Measurements from ENCODE around the gene STX1A.

The STX1A gene

GRCh38 chr7:73705551-73705920, 13.9 kb downstream of the STX1A start:
- no peak overlapping the region for H3K27ac ChIP-seq
- no peak for TF ChIP-seq CTCF (conservative IDR thresholded peaks at IDR 0.05)

GRCh38 chr7:73704640-73705550, 14.6 kb downstream of the STX1A start:
- no peak overlapping the region for H3K27ac ChIP-seq
- TF ChIP-seq CTCF (conservative IDR thresholded peaks at IDR 0.05), result no peak

GRCh38 chr7:73703757-73704639, 15.5 kb downstream of the STX1A start:
- TF ChIP-seq CTCF (conservative IDR thresholded peaks at IDR 0.05), result no peak
- H3K27ac ChIP-seq, result no peak overlapping the region

- no peak overlapping the region for H3K27ac ChIP-seq
- no peak for TF ChIP-seq CTCF (conservative IDR thresholded peaks at IDR 0.05)
Observed at GRCh38 chr7:73703225-73703624, 16.2 kb downstream of the STX1A start.

- no peak for TF ChIP-seq CTCF (conservative IDR thresholded peaks at IDR 0.05)
Observed at GRCh38 chr7:73702665-73703064, 16.8 kb downstream of the STX1A start.

GRCh38 chr7:73702226-73702625, 17.2 kb downstream of the STX1A start:
- TF ChIP-seq CTCF (conservative IDR thresholded peaks at IDR 0.05), result no peak
- no peak overlapping the region for H3K27ac ChIP-seq

More at GRCh38 chr7:73702665-73703064, 16.8 kb downstream of the STX1A start:
- no peak overlapping the region for H3K27ac ChIP-seq

- TF ChIP-seq CTCF (conservative IDR thresholded peaks at IDR 0.05), result peak; percentile 82
- H3K27ac ChIP-seq, result no peak overlapping the region
Observed at GRCh38 chr7:73701357-73701995, 18.0 kb downstream of the STX1A start.
